T-cell (primary cell): ENCODE data around the gene ARSG. TPM values are rescaled to one million over a fixed set of nuclear protein-coding genes. Genes with fewer than 3 reads are reported as not detected.
A peak's percentile ranks its signal among the peaks of the same experiment; 100 is the strongest.
"Not testable (repeated sequence)": the region's sequence is repeated elsewhere in the genome, so short reads cannot be mapped to it uniquely, and the experiment has no call there.

Experiments
- ATAC-seq, 4 experiments: fragments of 200-7000 bp in 3 of 4; fragments of 150-1000 bp in 1 of 4; cut with Tn5 transposase; replicated peaks in 1 of 4; 1 replicate in 3 of 4; 2 replicates in 1 of 4; pipeline ENCODE4 v1.10.0; 2021; ENCODE audit warnings: moderate library complexity in 3 of 4, mild to moderate bottlenecking in 2 of 4, moderate number of reproducible peaks in 1 of 4
- CTCF ChIA-PET, 2 donors: fragments of 300-600 bp; sonication (Branson Sonifier 250); formaldehyde crosslinking; loops; one replicate each; lab custom pipeline; 2022; ENCODE audit warnings: antibody characterized with exemption in 2 of 2; lab: Charles Lee
- POLR2A ChIA-PET, 2 donors: fragments of 300-600 bp; sonication (Branson Sonifier 250); formaldehyde crosslinking; loops; one replicate each; lab custom pipeline; 2022; ENCODE audit warnings: antibody characterized with exemption in 2 of 2; lab: Charles Lee
- DNase-seq, 35 experiments: peaks; one replicate each; pipeline versions ENCODE4 v3.0.0 to v3.0.0-alpha.2; 2013 to 2023
- H3K27ac ChIP-seq: one replicate; pipeline ENCODE4 v1.5.1; 2013; ENCODE audit warnings: low read length
- H3K27me3 ChIP-seq, 2 experiments: replicated peaks in 1 of 2; 1 replicate in 1 of 2; 2 replicates in 1 of 2; pipeline versions ENCODE4 v1.6.1 to v1.7.0; 2013; ENCODE audit warnings: low read length in 1 of 2, mixed read lengths in 1 of 2; ENCODE audit not compliant: control insufficient read depth in 2 of 2, insufficient read depth in 2 of 2; ENCODE audit errors: extremely low read depth in 1 of 2
- H3K36me3 ChIP-seq, 2 donors: 1 replicate in 1 of 2; 2 replicates in 1 of 2; pipeline versions ENCODE4 v1.6.1 to v1.7.0; 2013; ENCODE audit warnings: low read length in 1 of 2; ENCODE audit not compliant: control insufficient read depth in 2 of 2, insufficient read depth in 1 of 2; ENCODE audit errors: extremely low read depth in 1 of 2
- H3K4me1 ChIP-seq, 2 experiments: 1 replicate in 1 of 2; 2 replicates in 1 of 2; pipeline versions ENCODE4 v1.6.1 to v1.7.0; 2013; ENCODE audit warnings: low read length in 2 of 2, mixed read lengths in 1 of 2; ENCODE audit not compliant: insufficient read depth in 2 of 2, control insufficient read depth in 1 of 2; ENCODE audit errors: extremely low read depth in 1 of 2
- H3K4me3 ChIP-seq, 2 donors: 1 replicate in 1 of 2; 2 replicates in 1 of 2; pipeline versions ENCODE4 v1.5.1 to v1.7.0; 2013; ENCODE audit warnings: mild to moderate bottlenecking in 2 of 2, low read length in 1 of 2, moderate library complexity in 1 of 2; ENCODE audit not compliant: control insufficient read depth in 1 of 2; ENCODE audit errors: extremely low read depth in 1 of 2
- H3K9me3 ChIP-seq: 2 replicates; pipeline ENCODE4 v1.7.0; 2013
- H3K27ac Mint-ChIP-seq, 2 donors: one replicate each; pipeline ENCODE4 v1.8.0; 2020 to 2021; ENCODE audit warnings: mild to moderate bottlenecking in 2 of 2, mixed read lengths in 2 of 2
- H3K27me3 Mint-ChIP-seq, 2 donors: one replicate each; pipeline ENCODE4 v1.8.0; 2021 to 2022; ENCODE audit warnings: mixed read lengths in 2 of 2
- H3K36me3 Mint-ChIP-seq: one replicate; pipeline ENCODE4 v1.8.0; 2021; ENCODE audit warnings: mixed read lengths
- H3K4me1 Mint-ChIP-seq, 3 donors: one replicate each; pipeline ENCODE4 v1.8.0; 2020 to 2022; ENCODE audit warnings: mixed read lengths in 3 of 3, mild to moderate bottlenecking in 1 of 3
- H3K4me3 Mint-ChIP-seq, 3 donors: one replicate each; pipeline ENCODE4 v1.8.0; 2020 to 2022; ENCODE audit warnings: mild to moderate bottlenecking in 3 of 3, mixed read lengths in 3 of 3, moderate library complexity in 3 of 3
- H3K9me3 Mint-ChIP-seq, 3 donors: one replicate each; pipeline ENCODE4 v1.8.0; 2020 to 2022; ENCODE audit warnings: mixed read lengths in 3 of 3
- WGBS: methylation state at CpG from one replicate; pipeline ENCODE4 v1.1.5; 2013; ENCODE audit warnings: missing lambda C conversion rate; ENCODE audit not compliant: insufficient coverage; 5-methylcytosine and 5-hydroxymethylcytosine counted together
- total RNA-seq, 35 experiments: library from RNA in 6 of 35; stranded (reverse) in 6 of 35; fragments of 120-200 nt in 1 of 35; gene quantifications; one replicate each; pipeline versions ENCODE4 v1.2.1 to v1.2.4 and lab custom pipeline; 2013 to 2026

The ARSG gene
- total RNA-seq, 5 donors from 2014 or later (not counting 1 experiment from before 2014, with no cell fraction given): 14.5 to 22.9 (median 17.8) TPM

- H3K4me3 ChIP-seq, H3K36me3 ChIP-seq, H3K27me3 Mint-ChIP-seq, H3K27me3 ChIP-seq, H3K36me3 Mint-ChIP-seq, H3K27ac ChIP-seq, H3K9me3 Mint-ChIP-seq, DNase-seq, H3K9me3 ChIP-seq, ATAC-seq: not testable (repeated sequence)
- H3K27ac Mint-ChIP-seq: peak overlapping the region in 1 of 2 donors; percentile 39
- H3K4me3 Mint-ChIP-seq: peak overlapping the region in 1 of 3 donors; percentile 20
- CTCF ChIA-PET: interaction anchor here (0.5 to 1.0 kb wide), 5 partner anchors 66 to 180 kb away, joined by 3 to 5 read pairs (median 3); no protein-coding TSS in a partner anchor
- peaks cover 35 to 89% of the 10 kb centered on the region in 2 experiments for H3K4me1 ChIP-seq
- POLR2A ChIA-PET: interaction anchor here in 1 of 2 donors (0.6 kb wide), 1 partner anchor 1078 kb away, joined by 4 read pairs; no protein-coding TSS in a partner anchor
- 100% methylated on average over 6 of the region's 9 CpGs for WGBS
- H3K4me1 Mint-ChIP-seq: peaks cover 85 to 91% (median 87%) of the 10 kb centered on the region in 3 donors
Observed at GRCh38 chr17:68352671-68353070, 61.4 kb downstream of the ARSG start.

GRCh38 chr17:68353111-68353521 is 61.8 kb downstream of the ARSG start:
- H3K36me3 Mint-ChIP-seq: no peaks in the 10 kb centered on the region
- Histone ChIP-seq H3K9me3 (no peaks in the 10 kb centered on the region), H3K4me1 (peaks cover 33 to 89% of the 10 kb centered on the region in 2 experiments), H3K4me3 (no peak overlapping the region), H3K27ac (no peak overlapping the region), H3K27me3 (no peaks in the 10 kb centered on the region), H3K36me3 (no peaks in the 10 kb centered on the region)
- 0% methylated on average over 1 of the region's 4 CpGs for WGBS
- DNase-seq (peak in 3 of 35 experiments; percentile 10 to 54 (median 16)), ATAC-seq (no peak)
- POLR2A ChIA-PET: interaction anchor here (0.6 kb wide), 2 partner anchors 41 to 170 kb away, joined by 3 to 4 read pairs; no protein-coding TSS in a partner anchor
- CTCF ChIA-PET: interaction anchor here (0.6 to 1.0 kb wide), 7 partner anchors 9 to 216 kb away, joined by 3 to 5 read pairs (median 4); no protein-coding TSS in a partner anchor
- H3K27ac Mint-ChIP-seq: peak overlapping the region; percentile 32 to 64
- no peaks in the 10 kb centered on the region for H3K9me3 Mint-ChIP-seq
- H3K27me3 Mint-ChIP-seq: no peaks in the 10 kb centered on the region
- peaks cover 83 to 89% (median 83%) of the 10 kb centered on the region in 3 donors for H3K4me1 Mint-ChIP-seq
- H3K4me3 Mint-ChIP-seq: peak overlapping the region in 1 of 3 donors; percentile 20

- H3K36me3 Mint-ChIP-seq, H3K36me3 ChIP-seq, H3K27ac ChIP-seq, H3K9me3 Mint-ChIP-seq, H3K4me3 ChIP-seq, H3K9me3 ChIP-seq, H3K27me3 Mint-ChIP-seq, H3K27me3 ChIP-seq, DNase-seq, CTCF ChIA-PET, ATAC-seq, H3K4me3 Mint-ChIP-seq: not testable (repeated sequence)
- H3K4me1 ChIP-seq: peaks cover 28 to 81% of the 10 kb centered on the region in 2 experiments
- WGBS: no CpG with 5 or more reads among the region's 2 CpGs
- POLR2A ChIA-PET: interaction anchor here in 1 of 2 donors (1.1 kb wide), 1 partner anchor 10 kb away, joined by 4 read pairs; no protein-coding TSS in a partner anchor
- peak overlapping the region; percentile 55 to 60 for H3K27ac Mint-ChIP-seq
- H3K4me1 Mint-ChIP-seq: peaks cover 75 to 80% (median 77%) of the 10 kb centered on the region in 3 donors
Observed at GRCh38 chr17:68354311-68354710, 63.0 kb downstream of the ARSG start.

- peaks cover 28 to 76% of the 10 kb centered on the region in 2 experiments for H3K4me1 ChIP-seq
- not testable (repeated sequence) for H3K9me3 Mint-ChIP-seq, ATAC-seq, H3K4me3 ChIP-seq, H3K9me3 ChIP-seq, DNase-seq, H3K27me3 Mint-ChIP-seq, H3K36me3 ChIP-seq, H3K27me3 ChIP-seq, H3K27ac ChIP-seq, H3K4me3 Mint-ChIP-seq, H3K36me3 Mint-ChIP-seq
- peak overlapping the region; percentile 14 to 65 for H3K27ac Mint-ChIP-seq
- H3K4me1 Mint-ChIP-seq: peaks cover 70 to 75% (median 73%) of the 10 kb centered on the region in 3 donors
- ChIA-PET POLR2A (interaction anchor here (0.6 to 1.1 kb wide), 5 partner anchors 11 to 158 kb away, joined by 4 read pairs; partner anchors contain the start of genes ARSG (in 1 of the 2) and SLC16A6 (in 1 of the 2)), CTCF (interaction anchor here (0.5 to 0.7 kb wide), 3 partner anchors 108 to 1259 kb away, joined by 3 to 9 read pairs (median 3); no protein-coding TSS in a partner anchor)
- 95% methylated on average over 4 of the region's 5 CpGs for WGBS
Observed at GRCh38 chr17:68355108-68355507, 63.8 kb downstream of the ARSG start.

- no peaks in the 10 kb centered on the region for H3K9me3 ChIP-seq
- DNase-seq (peak; percentile 38 to 88 (median 65)), ATAC-seq (peak; percentile 95 to 99 (median 98))
- peak overlapping the region; percentile 67 for H3K27ac ChIP-seq
- H3K27ac Mint-ChIP-seq: peak overlapping the region; percentile 87 to 88
- POLR2A ChIA-PET: interaction anchor here in 1 of 2 donors (0.6 kb wide), 1 partner anchor 173 kb away, joined by 4 read pairs; no protein-coding TSS in a partner anchor
- no peaks in the 10 kb centered on the region for H3K27me3 Mint-ChIP-seq
- no peaks in the 10 kb centered on the region for H3K36me3 Mint-ChIP-seq
- peak overlapping the region; percentile 11 to 46 for H3K4me3 ChIP-seq
- H3K4me3 Mint-ChIP-seq: peak overlapping the region; percentile 43 to 66 (median 56)
- H3K36me3 ChIP-seq: peaks cover 0 to 4% of the 10 kb centered on the region in 2 donors
- 0% methylated on average over 6 of the region's 8 CpGs for WGBS
- H3K27me3 ChIP-seq: no peaks in the 10 kb centered on the region
- H3K4me1 ChIP-seq: peaks cover 28 to 70% of the 10 kb centered on the region in 2 experiments
- peaks cover 62 to 65% (median 64%) of the 10 kb centered on the region in 3 donors for H3K4me1 Mint-ChIP-seq
- CTCF ChIA-PET: no interaction called here
- H3K9me3 Mint-ChIP-seq: no peaks in the 10 kb centered on the region
Observed at GRCh38 chr17:68356520-68356919, 65.2 kb downstream of the ARSG start.

GRCh38 chr17:68356949-68357455 is 65.7 kb downstream of the ARSG start:
- ChIA-PET CTCF (no interaction called here), POLR2A (interaction anchor here in 1 of 2 donors (0.6 kb wide), 1 partner anchor 107 kb away, joined by 4 read pairs; no protein-coding TSS in a partner anchor)
- ATAC-seq: peak; percentile 13 to 36 (median 24)
- Mint-ChIP-seq H3K27me3 (no peaks in the 10 kb centered on the region), H3K36me3 (peaks cover under 1% of the 10 kb centered on the region), H3K4me3 (peak overlapping the region; percentile 43 to 66 (median 56)), H3K4me1 (peaks cover 57 to 60% (median 59%) of the 10 kb centered on the region in 3 donors), H3K9me3 (no peaks in the 10 kb centered on the region), H3K27ac (peak overlapping the region; percentile 87 to 88)
- WGBS: 57% methylated on average over 2 of the region's 3 CpGs
- peak in 1 of 35 experiments; percentile 30 for DNase-seq
- Histone ChIP-seq H3K36me3 (peaks cover 0 to 4% of the 10 kb centered on the region in 2 donors), H3K27me3 (no peaks in the 10 kb centered on the region), H3K27ac (peak overlapping the region; percentile 67), H3K9me3 (no peaks in the 10 kb centered on the region), H3K4me3 (peak overlapping the region; percentile 11 to 46), H3K4me1 (peaks cover 23 to 66% of the 10 kb centered on the region in 2 experiments)
